ES-I3 (cell line): Measurements from ENCODE around the gene STARD4.

ENCODE experiments used
- H3K36me3 ChIP-seq: 2 replicates; pipeline ENCODE4 v1.6.1; 2013; ENCODE audit warnings: mild to moderate bottlenecking, low read length, control low read depth, moderate library complexity; ENCODE audit not compliant: insufficient read depth
- H3K4me1 ChIP-seq: 2 replicates; pipeline ENCODE4 v1.6.1; 2013; ENCODE audit warnings: mild to moderate bottlenecking, control low read depth, low read length; ENCODE audit not compliant: insufficient read depth
- H3K9ac ChIP-seq: 2 replicates; pipeline ENCODE4 v1.6.1; 2013; ENCODE audit warnings: low read depth, mild to moderate bottlenecking, low read length, moderate library complexity
- H3K9me3 ChIP-seq: 2 replicates; pipeline ENCODE4 v1.6.1; 2013; ENCODE audit warnings: mild to moderate bottlenecking, low read length, moderate library complexity; ENCODE audit not compliant: control insufficient read depth, insufficient read depth

Gene STARD4, protein sequence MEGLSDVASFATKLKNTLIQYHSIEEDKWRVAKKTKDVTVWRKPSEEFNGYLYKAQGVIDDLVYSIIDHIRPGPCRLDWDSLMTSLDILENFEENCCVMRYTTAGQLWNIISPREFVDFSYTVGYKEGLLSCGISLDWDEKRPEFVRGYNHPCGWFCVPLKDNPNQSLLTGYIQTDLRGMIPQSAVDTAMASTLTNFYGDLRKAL

GRCh38 chr5:111512375-111513130, at the start of gene STARD4:
Gene STARD4 (minus strand): TSS chr5:111512535. CDS start chr5:111507433, 5,102 bp downstream.
- Histone ChIP-seq H3K4me1 (no peaks in the 10 kb centered on the region), H3K9ac (peak within 1 kb of the TSS; percentile 90), H3K9me3 (no peaks in the 10 kb centered on the region), H3K36me3 (no peaks in the 10 kb centered on the region)

DNA sequence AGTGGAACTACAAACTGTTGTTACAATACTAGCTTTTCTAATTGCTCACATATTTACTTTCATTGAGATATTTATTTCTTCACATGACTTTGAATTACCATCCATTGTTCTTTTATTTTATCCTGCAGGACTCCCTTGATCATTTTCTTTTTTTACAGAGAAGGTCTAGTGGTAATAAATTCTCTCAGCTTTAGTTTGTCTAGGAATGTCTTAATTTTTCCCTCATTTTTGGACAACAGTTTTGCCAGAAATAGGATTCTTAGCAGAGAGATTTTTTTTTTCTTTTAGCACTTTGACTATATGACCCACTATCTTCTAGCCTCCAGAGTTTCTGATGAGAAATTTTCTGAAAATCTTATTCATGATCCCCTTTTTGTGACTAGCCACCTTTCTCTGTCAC, 47.3 kb upstream of the STARD4 start:
- no peak overlapping the region for H3K9ac ChIP-seq
- no peaks in the 10 kb centered on the region for H3K9me3 ChIP-seq
- no peaks in the 10 kb centered on the region for H3K36me3 ChIP-seq
- no peaks in the 10 kb centered on the region for H3K4me1 ChIP-seq

GRCh38 chr5:111557686-111558085, 45.4 kb upstream of the STARD4 start:
- Histone ChIP-seq H3K4me1 (peaks cover 5% of the 10 kb centered on the region; the same call in 1 of the 2 replicates), H3K9ac (no peak overlapping the region), H3K36me3 (no peaks in the 10 kb centered on the region), H3K9me3 (no peaks in the 10 kb centered on the region)

DNA sequence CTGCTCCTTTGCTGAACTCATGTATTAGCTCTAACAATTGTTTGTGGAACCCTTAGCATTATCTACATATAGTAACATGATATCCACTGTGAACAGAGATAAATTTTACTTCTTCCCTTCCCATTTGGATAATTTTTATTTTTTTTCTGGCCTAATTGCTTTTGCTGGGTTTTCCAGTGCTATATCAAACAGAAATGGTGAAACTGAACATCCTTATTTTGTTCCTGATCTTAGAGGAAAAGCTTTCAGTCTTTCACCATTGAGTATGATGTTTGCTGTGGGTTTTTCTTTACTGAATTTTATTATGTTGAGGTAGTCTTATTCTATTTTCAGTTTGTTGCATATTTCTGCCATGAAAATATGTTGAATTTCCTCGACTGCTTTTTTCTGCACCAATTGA, 44.8 kb upstream of the STARD4 start:
- no peak overlapping the region for H3K9ac ChIP-seq
- H3K36me3 ChIP-seq = no peaks in the 10 kb centered on the region
- H3K9me3 ChIP-seq = no peaks in the 10 kb centered on the region
- H3K4me1 ChIP-seq = peaks cover 11% of the 10 kb centered on the region

GRCh38 chr5:111556501-111556900, 44.2 kb upstream of the STARD4 start:
- no peak overlapping the region for H3K9ac ChIP-seq
- H3K4me1 ChIP-seq = peaks cover 17% of the 10 kb centered on the region
- H3K9me3 ChIP-seq = no peaks in the 10 kb centered on the region
- H3K36me3 ChIP-seq = no peaks in the 10 kb centered on the region

DNA sequence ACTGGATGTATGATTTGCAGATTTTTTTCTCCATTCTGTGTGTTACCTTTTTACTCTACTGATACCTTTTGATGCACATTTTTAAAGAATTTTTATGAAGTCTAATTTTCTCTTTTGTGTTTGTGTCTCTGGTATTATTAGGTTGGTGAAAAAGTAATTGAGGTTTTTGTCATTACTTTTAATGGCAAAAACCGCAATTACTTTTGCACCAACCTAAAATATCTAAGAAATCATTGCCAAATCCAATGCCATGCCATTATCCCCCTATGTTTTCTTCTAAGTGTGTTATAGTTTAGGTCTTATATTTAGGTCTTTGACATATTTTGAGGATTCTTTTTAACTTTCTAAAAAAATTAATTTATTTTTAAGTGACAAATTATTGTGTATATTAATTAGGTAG, 43.4 kb upstream of the STARD4 start:
- H3K9ac ChIP-seq = no peak overlapping the region
- no peaks in the 10 kb centered on the region for H3K36me3 ChIP-seq
- H3K4me1 ChIP-seq = peaks cover 24% of the 10 kb centered on the region
- no peaks in the 10 kb centered on the region for H3K9me3 ChIP-seq

GRCh38 chr5:111553868-111554267, 41.5 kb upstream of the STARD4 start:
- Histone ChIP-seq H3K9me3 (no peaks in the 10 kb centered on the region), H3K4me1 (peaks cover 25% of the 10 kb centered on the region), H3K9ac (no peak overlapping the region), H3K36me3 (no peaks in the 10 kb centered on the region)

DNA sequence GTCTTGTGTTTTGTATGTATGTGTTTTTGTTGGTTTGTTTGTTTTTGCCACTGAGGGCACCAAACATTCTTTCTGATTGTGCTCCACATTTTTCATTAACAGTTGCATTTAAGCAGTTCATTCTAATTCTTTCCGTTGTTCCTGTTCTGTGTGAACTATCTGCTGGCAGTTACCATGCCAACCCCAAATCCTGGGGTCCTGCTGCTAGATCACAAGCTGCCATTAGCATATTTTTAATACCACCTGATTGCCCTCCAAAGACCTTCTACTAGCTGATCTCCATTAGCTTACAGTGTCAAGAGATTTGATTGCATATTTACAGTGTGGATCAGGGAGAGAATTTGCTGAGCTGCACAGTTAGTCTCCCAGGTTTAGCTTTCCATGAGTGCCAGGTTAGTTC, 40.6 kb upstream of the STARD4 start:
- H3K9ac ChIP-seq = no peak overlapping the region
- peaks cover 28% of the 10 kb centered on the region for H3K4me1 ChIP-seq
- no peaks in the 10 kb centered on the region for H3K9me3 ChIP-seq
- no peaks in the 10 kb centered on the region for H3K36me3 ChIP-seq

DNA sequence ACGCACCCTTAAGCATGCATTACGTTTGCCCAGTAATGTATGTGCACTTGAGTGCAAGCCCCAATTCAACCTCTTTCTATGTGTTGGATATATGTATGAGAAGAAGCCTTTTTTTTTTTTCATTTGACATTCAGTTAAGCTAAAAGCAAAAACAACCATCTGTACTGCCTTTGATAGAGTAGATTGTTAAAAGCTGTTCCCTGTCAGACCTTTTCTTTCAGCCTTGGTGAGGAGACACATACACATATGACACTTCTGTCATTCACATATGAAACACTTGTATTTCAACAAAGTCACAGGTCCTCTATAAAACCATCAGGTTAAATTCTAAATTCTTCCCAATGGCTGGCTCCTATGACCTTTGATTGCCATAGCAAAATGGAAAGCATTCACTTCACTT, 40.2 kb upstream of the STARD4 start:
- no peak overlapping the region for H3K9ac ChIP-seq
- H3K9me3 ChIP-seq = no peaks in the 10 kb centered on the region
- H3K36me3 ChIP-seq = no peaks in the 10 kb centered on the region
- peaks cover 28% of the 10 kb centered on the region for H3K4me1 ChIP-seq

DNA sequence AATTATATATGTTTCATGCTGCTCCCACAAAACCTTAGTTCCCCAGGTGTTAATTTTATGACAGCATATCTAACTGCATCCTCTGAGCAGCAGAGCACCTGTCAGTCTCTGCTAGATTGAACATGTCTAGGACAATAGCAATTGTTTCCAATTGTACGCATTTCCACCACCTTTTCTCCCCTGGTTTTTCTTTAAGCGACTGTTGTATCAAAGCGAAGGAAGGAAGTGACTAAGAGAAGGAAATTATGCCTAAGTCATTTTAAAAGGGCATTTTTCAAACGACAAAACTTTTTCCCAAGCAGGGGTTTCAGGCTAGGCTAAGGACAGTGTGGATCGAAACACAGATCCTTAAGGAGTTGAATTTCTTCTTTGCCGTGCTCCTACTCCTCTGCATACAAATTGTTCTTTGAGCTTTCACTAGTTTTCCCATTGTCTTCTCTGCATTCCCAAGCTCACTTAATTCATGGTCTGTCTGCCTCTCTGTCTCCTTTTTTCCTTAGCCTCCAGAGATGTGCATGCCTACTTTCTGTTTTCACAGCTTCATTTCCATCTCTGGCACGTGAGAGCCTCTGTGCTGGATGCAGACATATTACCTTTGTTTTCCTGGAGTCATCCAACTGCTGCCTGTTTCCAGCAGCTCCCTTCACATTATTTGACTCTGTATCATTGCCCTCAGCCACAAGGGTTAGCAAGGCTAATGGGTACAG, 39.4 kb upstream of the STARD4 start:
- H3K36me3 ChIP-seq = no peaks in the 10 kb centered on the region
- H3K4me1 ChIP-seq = peaks cover 28% of the 10 kb centered on the region
- H3K9ac ChIP-seq = no peak overlapping the region
- no peaks in the 10 kb centered on the region for H3K9me3 ChIP-seq

DNA sequence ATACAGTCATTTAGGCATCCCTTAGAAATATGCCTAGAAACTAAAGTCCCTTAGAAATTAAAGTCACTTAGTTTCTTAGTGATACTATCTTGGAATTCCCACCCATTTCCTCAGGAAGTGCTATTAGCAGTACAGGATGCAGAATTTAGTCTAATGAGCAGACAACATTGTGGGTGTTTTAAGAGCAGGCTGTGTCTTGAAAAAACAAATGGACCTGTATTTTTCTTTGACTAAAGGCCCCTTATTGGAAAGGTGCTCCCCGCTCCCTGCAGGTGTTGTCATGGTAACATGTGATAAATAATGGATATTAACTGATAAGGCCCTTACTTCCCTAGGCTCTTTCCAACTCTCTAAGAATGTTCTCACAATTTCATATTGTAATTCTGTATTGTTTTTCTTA, 38.8 kb upstream of the STARD4 start:
- Histone ChIP-seq H3K9ac (no peak overlapping the region), H3K9me3 (no peaks in the 10 kb centered on the region)

GRCh38 chr5:111550282-111551020, 38.1 kb upstream of the STARD4 start:
- Histone ChIP-seq H3K36me3 (no peaks in the 10 kb centered on the region), H3K9me3 (no peaks in the 10 kb centered on the region), H3K4me1 (peaks cover 28% of the 10 kb centered on the region), H3K9ac (no peak overlapping the region)

More for the DNA sequence above, 38.8 kb upstream of the STARD4 start:
- H3K4me1 ChIP-seq = peaks cover 28% of the 10 kb centered on the region
- no peaks in the 10 kb centered on the region for H3K36me3 ChIP-seq

GRCh38 chr5:111548992-111549649, 36.8 kb upstream of the STARD4 start:
- H3K36me3 ChIP-seq = no peaks in the 10 kb centered on the region
- H3K9me3 ChIP-seq = no peaks in the 10 kb centered on the region
- no peak overlapping the region for H3K9ac ChIP-seq
- H3K4me1 ChIP-seq = peaks cover 28% of the 10 kb centered on the region
